Body of pancreas (tissue), 4 donors: ENCODE results near the gene SMAGP. TPM values are rescaled to one million over a fixed set of nuclear protein-coding genes. Genes with fewer than 3 reads are reported as not detected.

Source experiments
- ATAC-seq: fragments of 150-250 bp; one replicate; pipeline ENCODE4 v1.9.1; 2016
- DNase-seq, 4 donors: peaks; one replicate each; pipeline ENCODE4 v3.0.0-alpha.2; 2019
- H3K27ac ChIP-seq, 4 donors: fragments of 200-600 bp; sonication (generic); 1 replicate in 3 of 4; 2 replicates in 1 of 4; pipeline versions ENCODE4 v1.5.1 to v1.6.1; 2016 to 2019; ENCODE audit warnings: mild to moderate bottlenecking in 1 of 4, mixed read lengths in 1 of 4, moderate library complexity in 1 of 4
- H3K27me3 ChIP-seq, 2 donors: fragments of 200-600 bp; sonication (generic); one replicate each; pipeline ENCODE4 v1.6.0; 2016; ENCODE audit warnings: mild to moderate bottlenecking in 1 of 2
- H3K36me3 ChIP-seq, 2 donors: fragments of 200-600 bp; sonication (generic); replicated peaks in 1 of 2; 2 replicates each; pipeline ENCODE4 v1.5.1; 2016; ENCODE audit warnings: low read depth in 2 of 2; ENCODE audit not compliant: insufficient read depth in 1 of 2
- H3K4me1 ChIP-seq: fragments of 200-600 bp; sonication (generic); one replicate; pipeline ENCODE4 v1.6.0; 2016
- H3K4me3 ChIP-seq, 2 donors: fragments of 200-600 bp; sonication (generic); 1 replicate in 1 of 2; 2 replicates in 1 of 2; pipeline ENCODE4 v1.5.1; 2016 to 2019
- H3K9me3 ChIP-seq, 3 donors: fragments of 200-600 bp; sonication (generic); 1 replicate in 2 of 3; 2 replicates in 1 of 3; pipeline ENCODE4 v1.5.1; 2016
- CTCF ChIP-seq, 7 experiments: fragments of 450-650 bp in 4 of 7; fragments of 200-600 bp in 3 of 7; sonication (generic) in 3 of 7; IDR thresholded peaks; one replicate each; pipeline ENCODE4 v1.5.1; 2016 to 2019; ENCODE audit warnings: antibody characterized with exemption in 7 of 7
- POLR2A ChIP-seq, 3 donors: fragments of 450-650 bp; IDR thresholded peaks; one replicate each; pipeline ENCODE4 v1.6.1; 2016; ENCODE audit warnings: antibody characterized with exemption in 3 of 3, mild to moderate bottlenecking in 2 of 3
- WGBS, 2 donors: methylation state at CpG; one replicate each; pipeline ENCODE4 v1.1.5; 2017; 5-methylcytosine and 5-hydroxymethylcytosine counted together
- intact Hi-C: fragments of 100-400 bp; cut with DNase I; formaldehyde crosslinking; loops from one replicate; pipeline ENCODE4 v1.15.1; 2023
- total RNA-seq, 2 donors: library from RNA; depleted of rRNA; stranded (reverse); fragments of >200 nt; gene quantifications; one replicate each; pipeline ENCODE4 v1.1.0, GENCODE V29; 2016

The SMAGP gene
- total RNA-seq, 2 donors from 2014 or later, result 7.0 to 8.6 TPM

GRCh38 chr12:51199366-51199945, 70.8 kb downstream of the SMAGP start:
- Histone ChIP-seq H3K27me3 (no peaks in the 10 kb centered on the region), H3K9me3 (no peaks in the 10 kb centered on the region), H3K36me3 (no peaks in the 10 kb centered on the region), H3K27ac (no peak overlapping the region), H3K4me1 (no peaks in the 10 kb centered on the region), H3K4me3 (no peak overlapping the region)
- intact Hi-C loops, result no loop called here
- ATAC-seq, result no peak
- DNase-seq, result no peak
- TF ChIP-seq CTCF (IDR thresholded peaks at IDR 0.05) (no peak), POLR2A (IDR thresholded peaks at IDR 0.05) (no peak)
- 91 to 94% methylated on average over 9 to 10 of the region's 10 CpGs for WGBS, 2 donors

GRCh38 chr12:51198568-51199365, 71.4 kb downstream of the SMAGP start:
- no peak for TF ChIP-seq POLR2A (IDR thresholded peaks at IDR 0.05)
- TF ChIP-seq CTCF (IDR thresholded peaks at IDR 0.05), result no peak
- Histone ChIP-seq H3K27ac (no peak overlapping the region), H3K4me3 (no peak overlapping the region), H3K9me3 (no peaks in the 10 kb centered on the region), H3K36me3 (no peaks in the 10 kb centered on the region), H3K27me3 (no peaks in the 10 kb centered on the region), H3K4me1 (no peaks in the 10 kb centered on the region)
- WGBS, 2 donors, result 70 to 83% methylated on average over 7 to 16 of the region's 16 CpGs
- intact Hi-C loops, result no loop called here
- DNase-seq (no peak), ATAC-seq (no peak)

GRCh38 chr12:51197736-51198567, 72.3 kb downstream of the SMAGP start:
- DNase-seq, result no peak
- no peaks in the 10 kb centered on the region for H3K9me3 ChIP-seq
- no peaks in the 10 kb centered on the region for H3K27me3 ChIP-seq
- H3K27ac ChIP-seq, result no peak overlapping the region
- ATAC-seq, result no peak
- TF ChIP-seq CTCF (IDR thresholded peaks at IDR 0.05), result no peak
- H3K36me3 ChIP-seq, result no peaks in the 10 kb centered on the region
- no peaks in the 10 kb centered on the region for H3K4me1 ChIP-seq
- intact Hi-C loops, result no loop called here
- H3K4me3 ChIP-seq, result no peak overlapping the region
- WGBS, 2 donors, result 67 to 93% methylated on average over 4 to 31 of the region's 38 CpGs

- TF ChIP-seq POLR2A (IDR thresholded peaks at IDR 0.05) (no peak), CTCF (IDR thresholded peaks at IDR 0.05) (no peak)
- WGBS, 2 donors, result 81 to 90% methylated on average over 5 to 9 of the region's 9 CpGs
- ATAC-seq (no peak), DNase-seq (no peak)
- no peaks in the 10 kb centered on the region for H3K4me1 ChIP-seq
- H3K9me3 ChIP-seq, result no peaks in the 10 kb centered on the region
- no peak overlapping the region for H3K27ac ChIP-seq
- H3K27me3 ChIP-seq, result no peaks in the 10 kb centered on the region
- no peak overlapping the region for H3K4me3 ChIP-seq
- intact Hi-C loops, result no loop called here
- H3K36me3 ChIP-seq, result no peaks in the 10 kb centered on the region
Observed at GRCh38 chr12:51196547-51196946, 73.7 kb downstream of the SMAGP start.
